H9 (cell line): Measurements from ENCODE around the gene FBXL5. TPM values are rescaled to one million over a fixed set of nuclear protein-coding genes. Genes with fewer than 3 reads are reported as not detected.

ENCODE experiments used
- DNase-seq: peaks from one replicate; pipeline ENCODE4 v3.0.0-alpha.2; 2017
- H2AFZ ChIP-seq: one replicate; pipeline ENCODE4 v1.6.1; 2013; ENCODE audit warnings: mild to moderate bottlenecking, low read length, control low read depth, moderate library complexity
- H2AK5ac ChIP-seq: 2 replicates; pipeline ENCODE4 v1.6.1; 2013; ENCODE audit warnings: low read length, control low read depth, mixed read lengths; ENCODE audit not compliant: insufficient read length
- H2BK120ac ChIP-seq: one replicate; pipeline ENCODE4 v1.6.1; 2013; ENCODE audit warnings: low read depth, mild to moderate bottlenecking, low read length, control low read depth, inconsistent platforms; ENCODE audit not compliant: poor library complexity, severe bottlenecking
- H2BK12ac ChIP-seq: 2 replicates; pipeline ENCODE4 v1.6.1; 2013; ENCODE audit warnings: low read length, control low read depth, mixed read lengths, low read depth; ENCODE audit not compliant: insufficient read length
- H2BK15ac ChIP-seq: 2 replicates; pipeline ENCODE4 v1.6.1; 2013; ENCODE audit warnings: low read depth, low read length, control low read depth
- H2BK20ac ChIP-seq: one replicate; pipeline ENCODE4 v1.6.1; 2013; ENCODE audit warnings: low read depth, mild to moderate bottlenecking, low read length, control low read depth, inconsistent platforms; ENCODE audit not compliant: poor library complexity, severe bottlenecking
- H2BK5ac ChIP-seq: 2 replicates; pipeline ENCODE4 v1.6.1; 2013; ENCODE audit warnings: low read length, control low read depth, mixed read lengths; ENCODE audit not compliant: insufficient read length
- H3K14ac ChIP-seq: 2 replicates; pipeline ENCODE4 v1.6.1; 2013; ENCODE audit warnings: low read length, control low read depth; ENCODE audit not compliant: insufficient read depth
- H3K18ac ChIP-seq: 2 replicates; pipeline ENCODE4 v1.6.1; 2013; ENCODE audit warnings: low read depth, mild to moderate bottlenecking, mixed read lengths, low read length, control low read depth; ENCODE audit not compliant: insufficient read length
- H3K23ac ChIP-seq: 2 replicates; pipeline ENCODE4 v1.6.1; 2013; ENCODE audit warnings: low read length, control low read depth, mixed read lengths, low read depth; ENCODE audit not compliant: insufficient read length
- H3K23me2 ChIP-seq: 2 replicates; pipeline ENCODE4 v1.6.1; 2013; ENCODE audit warnings: low read depth, mild to moderate bottlenecking, mixed read lengths, low read length, control low read depth; ENCODE audit not compliant: insufficient read length, poor library complexity, severe bottlenecking
- H3K27ac ChIP-seq: 2 replicates; pipeline ENCODE4 v1.5.1; 2013; ENCODE audit warnings: low read length, control low read depth, mixed read lengths, low read depth; ENCODE audit not compliant: insufficient read length
- H3K27me3 ChIP-seq: 2 replicates; pipeline ENCODE4 v1.6.1; 2013; ENCODE audit warnings: low read length, control low read depth, inconsistent platforms; ENCODE audit not compliant: insufficient read depth
- H3K4ac ChIP-seq: 2 replicates; pipeline ENCODE4 v1.6.1; 2013; ENCODE audit warnings: low read depth, mild to moderate bottlenecking, control low read depth, inconsistent platforms, low read length, moderate library complexity
- H3K4me1 ChIP-seq: 2 replicates; pipeline ENCODE4 v1.6.1; 2013; ENCODE audit warnings: low read length, control low read depth, inconsistent platforms; ENCODE audit not compliant: insufficient read depth
- H3K4me2 ChIP-seq: 2 replicates; pipeline ENCODE4 v1.6.1; 2013; ENCODE audit warnings: low read length, control low read depth, mixed read lengths; ENCODE audit not compliant: insufficient read length, insufficient read depth
- H3K56ac ChIP-seq: 2 replicates; pipeline ENCODE4 v1.6.1; 2013; ENCODE audit warnings: low read depth, mild to moderate bottlenecking, mixed read lengths, low read length, control low read depth; ENCODE audit not compliant: insufficient read length
- H3K79me1 ChIP-seq: 2 replicates; pipeline ENCODE4 v1.6.1; 2013; ENCODE audit warnings: low read depth, mild to moderate bottlenecking, moderate library complexity, low read length, control low read depth, inconsistent platforms; ENCODE audit not compliant: insufficient read depth, poor library complexity, severe bottlenecking
- H3K79me2 ChIP-seq: 2 replicates; pipeline ENCODE4 v1.6.1; 2013; ENCODE audit warnings: low read length, control low read depth, inconsistent platforms; ENCODE audit not compliant: insufficient read depth
- H3K9ac ChIP-seq: 2 replicates; pipeline ENCODE4 v1.6.1; 2013; ENCODE audit warnings: low read length, control low read depth, mixed read lengths; ENCODE audit not compliant: insufficient read length; ENCODE audit errors: extremely low read depth
- H3K9me3 ChIP-seq: one replicate; pipeline ENCODE4 v1.6.1; 2013; ENCODE audit warnings: low read depth, low read length, inconsistent platforms; ENCODE audit not compliant: control insufficient read depth
- H3T11ph ChIP-seq: one replicate; pipeline ENCODE4 v1.6.1; 2013; ENCODE audit warnings: mild to moderate bottlenecking, low read length, control low read depth, inconsistent platforms
- H4K20me1 ChIP-seq: one replicate; pipeline ENCODE4 v1.6.1; 2013; ENCODE audit not compliant: control insufficient read depth, insufficient read length, insufficient read depth
- H4K5ac ChIP-seq: 2 replicates; pipeline ENCODE4 v1.6.1; 2013; ENCODE audit warnings: low read depth, mild to moderate bottlenecking, mixed read lengths, low read length, control low read depth; ENCODE audit not compliant: insufficient read length
- H4K8ac ChIP-seq: replicated peaks from 2 replicates; pipeline ENCODE4 v1.6.1; 2013; ENCODE audit warnings: low read length, control low read depth, mixed read lengths, low read depth; ENCODE audit not compliant: insufficient read length
- H4K91ac ChIP-seq: 2 replicates; pipeline ENCODE4 v1.6.1; 2013; ENCODE audit warnings: low read depth, mild to moderate bottlenecking, moderate library complexity, mixed read lengths, low read length, control low read depth; ENCODE audit not compliant: insufficient read length
- H3K27ac Mint-ChIP-seq, 3 experiments: 2 replicates in 2 of 3; 3 replicates in 1 of 3; pipeline ENCODE4 v1.8.0; 2020 to 2021; ENCODE audit warnings: mixed read lengths in 3 of 3, mild to moderate bottlenecking in 1 of 3, moderate library complexity in 1 of 3
- H3K27me3 Mint-ChIP-seq: 2 replicates; pipeline ENCODE4 v1.8.0; 2021; ENCODE audit warnings: low read depth, mild to moderate bottlenecking, moderate library complexity, mixed read lengths
- H3K36me3 Mint-ChIP-seq, 3 experiments: 2 replicates in 2 of 3; 3 replicates in 1 of 3; pipeline ENCODE4 v1.8.0; 2020 to 2021; ENCODE audit warnings: low read depth in 3 of 3, mixed read lengths in 3 of 3; ENCODE audit not compliant: insufficient read depth in 1 of 3
- H3K4me1 Mint-ChIP-seq, 2 experiments: 2 replicates each; pipeline ENCODE4 v1.8.0; 2020; ENCODE audit warnings: mixed read lengths in 2 of 2
- H3K4me3 Mint-ChIP-seq, 2 experiments: 2 replicates in 1 of 2; 3 replicates in 1 of 2; pipeline ENCODE4 v1.8.0; 2020 to 2021; ENCODE audit warnings: mild to moderate bottlenecking in 2 of 2, mixed read lengths in 2 of 2, moderate library complexity in 1 of 2
- H3K9me3 Mint-ChIP-seq, 2 experiments: 2 replicates in 1 of 2; 3 replicates in 1 of 2; pipeline ENCODE4 v1.8.0; 2020; ENCODE audit warnings: mild to moderate bottlenecking in 2 of 2, mixed read lengths in 2 of 2, moderate library complexity in 1 of 2
- WGBS: extraction: QIAGEN DNeasy Blood & Tissue Kit; methylation state at CpG from one replicate; pipeline ENCODE4 v1.1.7; 2013; ENCODE audit warnings: missing lambda C conversion rate, low lambda C conversion rate, mixed read lengths; ENCODE audit not compliant: insufficient read length; ENCODE audit errors: extremely low coverage; 5-methylcytosine and 5-hydroxymethylcytosine counted together
- total RNA-seq: library from RNA; stranded (reverse); gene quantifications from 2 replicates; pipeline ENCODE4 v1.2.1, GENCODE V29; 2021
- TF ChIP-seq, protein P1 (sequence below): fragments of 200-600 bp; sonication (generic); conservative IDR thresholded peaks from 3 replicates; pipeline ENCODE4 v1.8.0; 2021; ENCODE audit warnings: antibody characterized with exemption, mild to moderate bottlenecking

The FBXL5 gene
- total RNA-seq, 1 experiment from 2014 or later: 57.6 TPM

DNA sequence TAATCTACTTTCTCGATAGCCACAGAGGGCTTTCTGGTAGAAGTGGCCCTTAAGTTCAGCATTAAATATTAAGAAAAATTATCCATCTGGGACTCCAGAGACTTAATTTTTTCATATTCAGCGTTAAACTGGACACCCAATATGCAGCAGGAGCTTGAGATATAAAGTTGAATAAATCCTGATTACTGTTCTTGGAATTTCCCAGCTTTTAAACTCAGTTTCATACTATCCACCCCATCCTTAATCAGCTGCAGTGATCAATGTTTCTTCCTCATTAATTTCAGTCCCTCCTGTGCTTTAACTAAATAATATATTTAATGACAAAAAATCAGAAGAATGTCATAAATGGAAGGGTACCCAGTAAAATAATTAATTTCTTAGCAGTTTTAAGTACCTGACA is 3.6 kb upstream of the FBXL5 start:
- Histone ChIP-seq H3K23ac (no peak overlapping the region), H3K9ac (no peak overlapping the region), H3K14ac (no peak overlapping the region), H2BK20ac (no peak overlapping the region), H3K56ac (no peak overlapping the region), H3K79me1 (no peaks in the 10 kb centered on the region), H2BK12ac (no peak overlapping the region), H3K27ac (no peak overlapping the region), H2AFZ (no peak overlapping the region), H3K4me1 (no peaks in the 10 kb centered on the region), H2BK15ac (no peak overlapping the region), H3K27me3 (no peaks in the 10 kb centered on the region), H3K23me2 (peaks cover 10% of the 10 kb centered on the region), H4K20me1 (no peaks in the 10 kb centered on the region), H3K18ac (no peak overlapping the region), H3K4ac (no peak overlapping the region), H2BK120ac (no peak overlapping the region), H2BK5ac (no peak overlapping the region), H3T11ph (no peak overlapping the region), H4K91ac (no peak overlapping the region), H4K5ac (no peak overlapping the region), H4K8ac (no peak overlapping the region), H3K4me2 (no peak overlapping the region), H3K9me3 (no peaks in the 10 kb centered on the region), H3K79me2 (no peaks in the 10 kb centered on the region), H2AK5ac (no peak overlapping the region)
- no peak for DNase-seq
- no peak overlapping the region for H3K27ac Mint-ChIP-seq
- H3K4me1 Mint-ChIP-seq: peaks cover 11 to 17% of the 10 kb centered on the region in 2 experiments
- no peak overlapping the region for H3K4me3 Mint-ChIP-seq
- TF ChIP-seq, protein P1, sequence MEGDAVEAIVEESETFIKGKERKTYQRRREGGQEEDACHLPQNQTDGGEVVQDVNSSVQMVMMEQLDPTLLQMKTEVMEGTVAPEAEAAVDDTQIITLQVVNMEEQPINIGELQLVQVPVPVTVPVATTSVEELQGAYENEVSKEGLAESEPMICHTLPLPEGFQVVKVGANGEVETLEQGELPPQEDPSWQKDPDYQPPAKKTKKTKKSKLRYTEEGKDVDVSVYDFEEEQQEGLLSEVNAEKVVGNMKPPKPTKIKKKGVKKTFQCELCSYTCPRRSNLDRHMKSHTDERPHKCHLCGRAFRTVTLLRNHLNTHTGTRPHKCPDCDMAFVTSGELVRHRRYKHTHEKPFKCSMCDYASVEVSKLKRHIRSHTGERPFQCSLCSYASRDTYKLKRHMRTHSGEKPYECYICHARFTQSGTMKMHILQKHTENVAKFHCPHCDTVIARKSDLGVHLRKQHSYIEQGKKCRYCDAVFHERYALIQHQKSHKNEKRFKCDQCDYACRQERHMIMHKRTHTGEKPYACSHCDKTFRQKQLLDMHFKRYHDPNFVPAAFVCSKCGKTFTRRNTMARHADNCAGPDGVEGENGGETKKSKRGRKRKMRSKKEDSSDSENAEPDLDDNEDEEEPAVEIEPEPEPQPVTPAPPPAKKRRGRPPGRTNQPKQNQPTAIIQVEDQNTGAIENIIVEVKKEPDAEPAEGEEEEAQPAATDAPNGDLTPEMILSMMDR: no peak
- no CpG with 5 or more reads among the region's 2 CpGs for WGBS
- H3K27me3 Mint-ChIP-seq: no peaks in the 10 kb centered on the region; the same call in 1 of the 2 replicates
- H3K9me3 Mint-ChIP-seq: no peaks in the 10 kb centered on the region
- peaks cover 0 to 4% (median 3%) of the 10 kb centered on the region in 3 experiments; a peak in 4 of 7 replicates for H3K36me3 Mint-ChIP-seq
